Loucy (cell line): ENCODE data around the gene NOC4L.

ENCODE experiments used
- EZH2phosphoT487 ChIP-seq: fragments of 200-600 bp; IDR thresholded peaks from 2 replicates; pipeline ENCODE4 v1.6.1; 2018; ENCODE audit warnings: antibody characterized with exemption, mild to moderate bottlenecking, moderate library complexity, borderline replicate concordance
- TF ChIP-seq, protein P1 (sequence below): fragments of 200-600 bp; sonication (generic); conservative IDR thresholded peaks from 2 replicates; pipeline ENCODE4 v1.5.1; 2014; ENCODE audit warnings: mild to moderate bottlenecking, antibody characterized with exemption, low read length

DNA sequence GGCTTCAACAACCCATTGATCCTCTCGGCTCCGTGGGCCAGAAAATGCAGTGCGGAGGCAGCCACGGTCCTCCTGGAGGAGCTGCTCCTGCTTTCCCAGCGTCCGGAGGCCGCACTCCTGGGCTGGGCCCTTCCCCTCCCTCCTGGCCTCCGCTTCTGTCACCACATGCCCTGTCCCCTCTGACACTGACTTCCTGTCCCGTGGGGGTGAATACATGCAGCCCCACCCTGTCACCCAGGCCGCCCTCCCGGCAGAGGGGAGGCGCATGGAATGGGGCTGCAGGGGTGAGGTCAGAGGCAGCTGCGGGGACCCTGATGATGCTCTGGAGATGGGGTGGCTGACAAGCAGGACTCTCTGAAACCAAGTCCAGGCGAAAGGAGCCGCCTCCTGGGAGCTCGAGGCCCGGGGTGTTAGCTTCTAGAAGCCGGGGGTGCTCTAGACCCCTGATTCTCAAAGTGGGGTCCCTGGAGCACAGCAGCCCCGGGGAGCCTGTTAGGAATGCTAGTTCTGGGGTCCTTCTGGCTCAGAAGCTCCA, 32.2 kb downstream of the NOC4L start:
- TF ChIP-seq, protein P1, sequence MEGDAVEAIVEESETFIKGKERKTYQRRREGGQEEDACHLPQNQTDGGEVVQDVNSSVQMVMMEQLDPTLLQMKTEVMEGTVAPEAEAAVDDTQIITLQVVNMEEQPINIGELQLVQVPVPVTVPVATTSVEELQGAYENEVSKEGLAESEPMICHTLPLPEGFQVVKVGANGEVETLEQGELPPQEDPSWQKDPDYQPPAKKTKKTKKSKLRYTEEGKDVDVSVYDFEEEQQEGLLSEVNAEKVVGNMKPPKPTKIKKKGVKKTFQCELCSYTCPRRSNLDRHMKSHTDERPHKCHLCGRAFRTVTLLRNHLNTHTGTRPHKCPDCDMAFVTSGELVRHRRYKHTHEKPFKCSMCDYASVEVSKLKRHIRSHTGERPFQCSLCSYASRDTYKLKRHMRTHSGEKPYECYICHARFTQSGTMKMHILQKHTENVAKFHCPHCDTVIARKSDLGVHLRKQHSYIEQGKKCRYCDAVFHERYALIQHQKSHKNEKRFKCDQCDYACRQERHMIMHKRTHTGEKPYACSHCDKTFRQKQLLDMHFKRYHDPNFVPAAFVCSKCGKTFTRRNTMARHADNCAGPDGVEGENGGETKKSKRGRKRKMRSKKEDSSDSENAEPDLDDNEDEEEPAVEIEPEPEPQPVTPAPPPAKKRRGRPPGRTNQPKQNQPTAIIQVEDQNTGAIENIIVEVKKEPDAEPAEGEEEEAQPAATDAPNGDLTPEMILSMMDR: no peak
- TF ChIP-seq EZH2phosphoT487: no peak
